Glomerular visceral epithelial cell (primary cell): ENCODE results near the gene HEPN1.

Experiments used
- DNase-seq: peaks from one replicate; pipeline ENCODE4 v3.0.0-alpha.2; 2016; ENCODE audit errors: extremely low spot score

HEPN1 gene

DNA sequence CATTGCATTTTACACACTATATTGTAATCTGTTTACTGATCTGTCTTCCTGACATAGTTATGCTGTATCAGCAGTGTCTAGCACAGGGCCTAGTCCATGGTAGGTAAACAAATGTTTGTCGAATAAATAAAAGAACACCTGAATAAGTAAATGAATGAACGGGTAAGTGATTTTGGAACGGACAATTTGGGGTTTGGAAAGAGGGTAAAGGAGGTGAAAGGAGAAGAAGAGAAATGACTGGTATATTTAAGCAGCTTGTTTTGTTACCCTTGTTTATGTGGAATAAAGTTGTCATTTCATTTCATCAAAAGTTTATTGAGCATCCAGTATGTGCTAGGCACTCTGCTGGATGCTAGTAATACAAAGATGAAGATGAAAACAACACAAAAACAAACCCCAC lies at the start of gene HEPN1:
TSS of gene HEPN1 (plus strand) at position 301 of the 400 bp plus-strand sequence.
- no peak for DNase-seq

DNA sequence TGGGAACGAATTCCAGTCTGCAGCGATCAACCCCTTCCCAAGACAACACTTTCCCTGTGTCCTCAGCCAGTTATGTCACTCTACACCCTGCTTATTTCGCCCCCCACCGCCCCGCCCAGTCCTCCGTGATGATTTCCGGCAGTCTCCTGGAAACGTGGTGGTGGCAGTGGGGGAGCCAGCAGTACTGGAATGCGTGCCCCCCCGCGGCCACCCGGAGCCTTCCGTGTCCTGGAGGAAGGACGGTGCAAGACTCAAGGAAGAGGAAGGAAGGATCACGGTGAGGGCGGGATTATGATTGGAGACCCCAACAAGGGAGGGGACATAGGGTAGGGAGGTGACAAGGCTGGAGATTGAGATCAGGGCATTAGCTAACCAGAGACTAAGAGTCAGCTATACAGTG lies 49.7 kb upstream of the HEPN1 start:
- no peak for DNase-seq

DNA sequence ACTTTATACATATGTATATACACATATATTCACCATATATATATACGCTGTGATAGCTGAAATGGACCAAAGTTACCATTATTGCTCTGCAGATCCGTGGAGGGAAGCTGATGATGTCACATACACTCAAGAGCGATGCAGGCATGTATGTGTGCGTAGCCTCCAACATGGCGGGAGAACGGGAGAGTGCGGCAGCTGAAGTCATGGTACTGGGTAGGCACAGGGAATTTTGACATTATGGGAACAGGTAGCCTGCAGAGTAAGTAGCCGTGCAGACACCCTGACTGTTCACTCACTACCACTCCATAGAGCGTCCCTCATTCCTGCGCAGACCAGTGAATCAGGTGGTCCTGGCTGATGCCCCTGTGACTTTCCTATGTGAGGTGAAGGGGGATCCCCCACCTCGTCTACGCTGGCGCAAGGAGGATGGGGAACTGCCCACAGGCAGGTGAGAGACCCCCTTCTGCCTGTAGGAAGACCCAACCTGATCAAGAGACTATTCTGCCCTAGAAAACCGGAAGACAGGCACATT lies 49.1 kb upstream of the HEPN1 start:
- no peak for DNase-seq

DNA sequence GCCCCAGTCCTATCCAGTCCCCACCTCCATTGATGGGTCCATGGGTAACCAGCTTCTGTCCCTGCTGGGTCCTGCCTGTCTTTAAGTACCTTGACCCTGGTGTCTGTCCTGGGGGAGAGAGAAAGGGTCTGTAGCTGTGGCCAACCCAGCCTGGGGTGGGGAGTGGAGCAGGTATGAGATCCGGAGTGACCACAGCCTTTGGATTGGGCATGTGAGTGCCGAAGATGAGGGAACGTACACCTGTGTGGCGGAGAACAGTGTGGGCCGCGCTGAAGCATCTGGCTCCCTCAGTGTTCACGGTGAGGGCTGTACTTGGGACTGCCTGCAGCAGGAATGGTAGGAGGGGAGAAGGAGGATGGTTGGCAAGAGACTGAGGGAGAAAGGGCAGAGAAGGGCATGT lies 48.6 kb upstream of the HEPN1 start:
- no peak for DNase-seq

DNA sequence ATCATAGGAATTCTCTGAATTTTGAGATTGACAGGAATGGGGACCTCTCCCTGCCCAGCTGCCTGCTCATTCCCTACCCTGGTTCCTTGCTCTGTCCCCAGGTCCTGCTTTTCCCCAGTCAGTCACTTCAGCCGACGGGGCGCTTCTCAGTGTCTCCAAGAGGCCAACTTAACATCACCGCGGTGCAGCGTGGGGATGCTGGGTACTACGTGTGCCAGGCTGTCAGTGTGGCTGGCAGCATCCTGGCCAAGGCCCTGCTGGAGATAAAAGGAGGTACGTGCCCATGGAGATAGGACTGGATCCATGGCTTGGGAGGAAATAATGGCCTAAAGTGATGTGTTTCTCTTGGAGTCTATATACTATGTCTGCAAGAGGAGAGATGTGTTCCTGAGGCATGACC lies 46.8 kb upstream of the HEPN1 start:
- no peak for DNase-seq

DNA sequence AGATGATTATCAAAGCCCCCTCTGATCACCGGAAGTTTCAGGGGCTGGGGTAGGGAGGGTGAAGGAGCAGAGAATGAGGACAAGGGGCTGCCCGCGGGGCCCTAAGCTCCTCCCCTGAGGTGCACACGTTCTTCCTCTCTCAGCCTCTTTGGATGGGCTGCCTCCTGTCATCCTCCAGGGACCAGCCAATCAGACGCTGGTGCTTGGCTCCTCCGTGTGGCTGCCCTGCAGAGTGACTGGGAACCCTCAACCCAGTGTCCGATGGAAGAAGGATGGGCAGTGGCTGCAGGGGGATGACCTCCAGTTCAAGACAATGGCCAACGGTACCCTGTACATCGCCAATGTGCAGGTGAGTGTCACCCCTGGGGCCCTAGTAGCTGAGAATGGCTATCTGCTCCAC lies 46.3 kb upstream of the HEPN1 start:
- no peak for DNase-seq

DNA sequence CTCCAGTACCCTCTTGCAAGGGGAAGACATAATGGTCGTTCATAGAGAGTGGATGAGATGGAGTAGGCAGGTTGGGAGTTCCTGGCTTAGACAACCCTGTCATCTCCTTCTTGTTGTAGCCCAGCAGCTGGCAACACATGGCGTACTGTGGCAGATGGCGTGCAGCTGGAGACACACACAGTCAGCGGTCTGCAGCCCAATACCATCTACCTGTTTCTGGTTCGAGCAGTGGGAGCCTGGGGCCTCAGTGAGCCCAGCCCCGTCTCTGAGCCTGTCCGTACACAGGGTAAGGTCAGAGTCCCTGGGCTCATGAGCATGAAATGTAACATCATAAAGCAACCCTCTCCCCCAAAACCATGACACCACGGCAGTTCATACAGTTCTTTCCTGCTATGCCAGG lies 45.1 kb upstream of the HEPN1 start:
- DNase-seq: no peak

DNA sequence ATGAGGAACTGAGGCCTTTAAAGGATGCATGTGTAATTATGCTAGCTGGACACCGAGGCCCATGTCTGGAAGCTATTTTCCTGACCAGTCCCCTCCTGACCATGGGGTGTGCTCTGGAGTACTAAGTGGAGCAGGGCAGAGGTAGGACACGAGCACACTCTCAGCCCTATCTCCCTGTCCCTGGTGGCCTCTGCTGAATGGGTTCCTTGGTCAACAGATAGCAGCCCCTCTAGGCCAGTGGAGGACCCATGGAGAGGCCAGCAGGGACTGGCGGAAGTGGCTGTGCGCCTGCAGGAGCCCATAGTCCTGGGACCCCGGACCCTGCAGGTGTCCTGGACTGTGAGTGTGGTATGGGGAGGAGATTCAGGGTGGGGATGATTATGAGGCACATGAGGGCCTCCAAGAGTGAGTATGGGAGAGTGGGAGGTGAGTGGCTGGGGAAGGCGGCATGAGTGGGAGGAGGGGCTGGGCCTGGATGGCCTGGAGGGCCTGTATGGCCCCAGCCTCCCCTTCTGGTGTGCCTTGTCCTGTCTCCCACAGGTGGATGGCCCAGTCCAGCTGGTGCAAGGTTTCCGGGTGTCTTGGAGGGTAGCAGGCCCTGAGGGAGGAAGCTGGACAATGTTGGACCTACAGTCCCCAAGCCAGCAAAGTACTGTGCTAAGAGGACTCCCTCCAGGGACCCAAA lies 44.3 kb upstream of the HEPN1 start:
- no peak for DNase-seq

DNA sequence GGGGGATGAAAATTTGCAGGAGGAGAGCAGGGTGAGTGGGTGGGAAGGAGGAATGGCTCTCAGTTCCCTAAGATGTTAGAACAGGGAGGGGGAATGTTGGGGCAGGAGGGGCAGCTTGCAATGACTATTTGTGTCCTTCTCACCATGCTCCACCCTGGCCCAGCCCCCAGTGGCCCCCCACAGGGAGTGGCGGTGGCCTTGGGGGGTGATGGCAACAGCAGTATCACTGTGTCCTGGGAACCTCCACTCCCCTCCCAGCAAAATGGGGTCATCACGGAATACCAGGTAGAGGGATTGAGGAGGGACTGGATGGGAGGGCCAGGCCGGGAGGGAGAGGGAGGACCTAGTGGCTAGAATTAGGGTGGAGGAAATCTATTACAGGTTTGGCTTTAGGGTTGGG lies 43.6 kb upstream of the HEPN1 start:
- no peak for DNase-seq

DNA sequence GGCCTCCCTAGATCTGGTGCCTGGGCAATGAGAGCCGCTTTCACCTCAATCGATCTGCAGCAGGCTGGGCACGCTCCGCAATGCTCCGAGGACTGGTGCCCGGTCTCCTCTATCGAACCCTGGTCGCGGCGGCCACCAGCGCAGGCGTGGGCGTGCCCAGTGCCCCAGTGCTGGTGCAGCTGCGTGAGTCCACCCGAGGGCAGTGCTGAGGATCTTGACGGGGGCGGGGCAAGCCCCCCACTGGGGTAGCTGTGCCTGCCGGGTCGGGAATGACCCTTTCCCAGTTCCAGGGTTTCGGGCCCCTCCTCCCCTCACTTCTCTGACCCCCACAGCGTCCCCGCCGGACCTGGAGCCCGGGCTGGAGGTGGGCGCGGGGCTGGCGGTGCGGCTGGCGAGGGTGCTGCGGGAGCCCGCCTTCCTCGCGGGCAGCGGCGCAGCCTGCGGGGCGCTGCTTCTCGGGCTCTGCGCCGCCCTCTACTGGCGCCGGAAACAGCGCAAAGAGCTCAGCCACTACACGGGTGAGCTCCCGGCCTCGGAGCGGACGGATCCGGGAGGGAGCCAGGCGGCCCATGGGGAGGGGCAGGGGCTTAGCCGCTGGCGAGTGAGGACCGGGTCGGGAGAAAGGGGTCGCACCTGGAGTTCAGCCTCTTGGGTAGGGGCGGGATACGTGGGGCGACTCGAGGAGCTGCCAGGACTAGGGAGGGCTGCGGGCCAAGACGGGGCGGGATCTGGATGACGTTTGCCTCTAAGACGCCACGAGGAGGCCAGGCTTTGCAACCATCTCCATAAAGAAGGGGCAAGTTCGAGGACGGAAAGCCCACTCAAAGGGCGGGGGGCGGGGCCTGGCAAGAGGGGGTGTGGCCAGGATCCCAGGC lies 42.9 kb upstream of the HEPN1 start:
- DNase-seq: peak; percentile 92

DNA sequence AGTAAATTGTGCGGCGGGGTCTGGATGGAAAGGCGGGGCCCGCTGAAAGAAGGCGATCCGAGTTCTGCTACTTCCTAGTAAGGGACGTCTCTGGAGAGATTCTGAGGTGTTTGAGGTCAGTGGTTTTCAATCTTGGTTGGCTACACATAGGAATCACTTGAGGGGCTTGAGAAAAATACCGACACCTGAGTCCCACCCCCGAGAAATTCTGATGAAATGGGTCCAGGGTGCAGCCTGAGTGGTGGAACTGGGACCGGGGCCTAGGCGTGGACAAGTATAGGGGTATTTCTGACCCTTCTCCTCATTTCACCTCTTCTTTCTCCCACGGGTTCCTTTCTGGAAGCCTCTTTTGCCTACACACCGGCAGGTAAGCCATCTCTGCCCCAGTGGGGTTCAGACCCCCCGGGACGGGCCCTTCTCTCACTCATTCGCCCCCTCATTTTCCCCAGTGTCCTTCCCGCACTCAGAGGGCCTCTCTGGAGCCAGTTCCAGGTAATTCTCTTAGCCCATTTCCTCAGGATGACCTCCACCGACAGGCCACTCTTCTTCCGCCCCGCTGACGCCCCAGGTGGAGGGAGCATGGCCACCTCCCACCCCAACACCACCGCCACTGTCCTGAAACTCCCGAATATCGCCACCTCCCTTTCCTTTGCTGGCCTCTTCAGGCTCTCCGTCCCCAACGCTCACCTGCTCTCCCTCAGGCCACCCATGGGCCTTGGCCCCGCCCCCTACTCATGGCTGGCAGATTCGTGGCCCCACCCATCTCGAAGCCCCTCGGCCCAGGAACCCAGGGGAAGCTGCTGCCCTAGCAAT lies 42.0 kb upstream of the HEPN1 start:
- DNase-seq: no peak

DNA sequence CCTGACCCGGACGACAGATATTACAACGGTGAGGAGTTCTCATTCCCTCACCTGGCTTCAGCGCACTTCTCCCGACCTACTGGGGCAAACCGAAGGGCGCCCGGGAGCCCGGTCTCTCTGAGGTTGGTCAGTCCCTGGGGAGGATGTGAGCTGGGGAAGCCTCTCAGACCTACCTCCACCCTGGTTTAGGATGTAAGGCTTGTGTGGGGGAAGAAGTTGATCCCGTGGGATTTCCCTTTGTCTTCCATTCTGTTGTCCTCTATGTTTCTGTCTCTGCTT lies 41.5 kb upstream of the HEPN1 start:
- no peak for DNase-seq

DNA sequence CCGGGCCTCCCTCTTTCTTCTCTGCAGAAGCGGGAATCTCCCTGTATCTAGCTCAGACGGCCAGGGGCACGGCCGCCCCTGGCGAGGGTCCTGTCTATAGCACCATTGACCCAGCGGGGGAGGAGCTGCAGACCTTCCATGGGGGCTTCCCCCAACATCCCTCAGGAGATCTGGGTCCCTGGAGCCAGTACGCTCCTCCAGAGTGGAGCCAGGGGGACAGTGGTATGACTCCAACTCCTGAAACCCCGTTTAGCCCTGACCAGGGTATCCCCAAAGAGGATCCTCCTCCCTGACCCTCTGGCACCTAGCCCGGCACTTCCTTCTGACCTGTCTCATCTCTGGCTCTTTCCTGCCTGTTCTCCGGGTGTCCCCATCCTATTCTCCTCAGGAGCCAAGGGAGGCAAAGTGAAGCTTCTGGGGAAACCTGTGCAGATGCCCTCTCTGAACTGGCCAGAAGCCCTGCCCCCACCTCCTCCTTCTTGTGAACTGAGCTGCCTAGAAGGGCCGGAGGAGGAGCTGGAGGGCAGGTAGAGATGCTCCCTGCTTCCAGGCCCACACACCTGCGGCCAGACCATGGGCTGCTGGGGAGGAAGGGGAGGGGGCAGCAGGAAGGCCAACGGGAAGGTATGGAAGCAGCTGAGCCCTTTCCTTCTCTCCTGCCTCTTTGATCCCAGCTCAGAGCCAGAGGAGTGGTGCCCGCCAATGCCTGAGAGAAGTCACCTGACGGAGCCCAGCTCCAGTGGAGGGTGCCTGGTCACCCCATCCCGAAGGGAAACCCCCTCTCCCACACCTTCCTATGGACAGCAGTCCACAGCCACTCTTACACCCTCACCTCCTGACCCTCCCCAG lies 40.9 kb upstream of the HEPN1 start:
- no peak for DNase-seq

DNA sequence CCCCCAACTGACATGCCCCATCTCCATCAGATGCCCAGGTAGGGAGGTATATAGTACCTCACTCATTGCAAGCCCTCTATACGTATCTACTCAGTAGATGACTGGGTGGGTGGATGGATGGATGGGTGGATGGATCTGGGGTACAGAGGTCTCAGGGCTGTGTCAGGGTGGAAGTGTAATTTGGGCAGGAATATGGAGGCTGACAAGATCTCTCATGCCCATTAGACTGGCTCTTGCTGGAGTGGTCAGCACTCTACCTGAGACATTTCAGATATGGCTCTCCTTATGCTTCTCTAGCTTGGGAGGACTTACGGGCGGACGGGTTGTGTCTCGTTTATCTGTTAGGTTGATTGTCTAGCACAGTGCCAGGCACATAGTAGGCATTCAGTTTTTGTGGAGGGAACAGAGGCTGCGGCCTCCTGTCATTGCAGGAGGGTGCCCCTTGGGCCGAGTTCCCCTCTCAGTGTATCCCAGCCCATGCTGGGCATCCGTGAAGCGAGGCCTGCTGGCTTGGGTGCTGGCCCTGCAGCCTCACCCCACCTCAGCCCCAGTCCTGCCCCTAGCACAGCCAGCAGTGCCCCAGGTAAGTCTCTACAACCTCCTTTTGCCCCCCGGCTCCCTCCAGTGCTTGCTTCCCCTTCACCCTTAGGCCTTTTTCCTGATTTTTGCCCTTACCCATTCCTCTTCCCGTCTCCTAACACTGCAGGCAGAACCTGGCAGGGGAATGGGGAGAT lies 40.1 kb upstream of the HEPN1 start:
- no peak for DNase-seq

DNA sequence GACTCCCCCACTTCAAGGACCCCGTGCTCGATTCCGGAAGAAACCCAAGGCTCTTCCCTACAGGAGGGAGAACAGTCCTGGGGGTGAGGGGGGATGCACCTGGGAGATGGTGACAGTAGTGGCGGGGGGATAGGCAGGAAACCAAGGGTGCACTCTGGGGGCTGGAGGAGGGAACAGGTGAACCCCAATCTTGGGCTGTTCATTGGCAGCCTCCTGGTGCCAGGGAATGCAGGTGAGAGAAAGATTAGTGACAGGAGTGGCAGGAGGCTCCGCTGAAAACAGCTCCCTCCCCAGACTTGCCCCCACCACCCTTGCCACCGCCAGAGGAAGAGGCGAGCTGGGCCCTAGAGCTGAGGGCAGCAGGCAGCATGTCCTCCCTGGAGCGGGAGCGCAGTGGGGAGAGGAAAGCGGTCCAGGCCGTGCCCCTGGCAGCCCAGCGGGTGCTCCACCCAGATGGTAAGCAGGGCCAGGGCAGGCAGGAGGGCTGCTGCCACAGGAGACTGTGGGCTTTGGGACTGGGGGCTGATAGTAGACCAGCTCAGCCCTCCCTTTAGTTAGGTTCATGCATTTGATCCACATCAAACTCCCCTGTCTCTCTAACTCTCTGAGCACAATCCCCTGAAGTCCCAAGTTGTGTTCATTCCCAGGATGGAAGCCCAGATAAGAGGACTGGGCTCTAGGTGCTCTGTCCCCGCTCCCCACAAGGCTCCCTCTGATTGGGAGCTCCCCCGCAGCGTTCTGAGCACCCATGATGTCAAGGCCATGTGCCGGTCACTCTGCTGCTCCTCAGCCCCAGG lies 39.4 kb upstream of the HEPN1 start:
- no peak for DNase-seq

DNA sequence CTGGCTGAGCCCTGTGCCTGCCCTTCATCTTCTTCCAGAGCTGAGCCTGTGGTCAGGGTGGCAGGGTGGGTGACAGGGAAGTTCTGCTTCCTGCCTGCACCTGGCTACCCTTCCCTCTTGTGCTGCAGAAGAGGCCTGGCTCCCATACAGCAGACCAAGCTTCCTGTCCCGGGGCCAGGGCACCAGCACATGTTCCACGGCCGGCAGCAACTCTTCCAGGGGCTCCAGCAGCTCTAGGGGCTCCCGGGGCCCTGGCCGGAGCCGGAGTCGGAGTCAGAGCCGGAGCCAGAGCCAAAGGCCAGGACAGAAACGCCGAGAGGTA lies 38.8 kb upstream of the HEPN1 start:
- no peak for DNase-seq

DNA sequence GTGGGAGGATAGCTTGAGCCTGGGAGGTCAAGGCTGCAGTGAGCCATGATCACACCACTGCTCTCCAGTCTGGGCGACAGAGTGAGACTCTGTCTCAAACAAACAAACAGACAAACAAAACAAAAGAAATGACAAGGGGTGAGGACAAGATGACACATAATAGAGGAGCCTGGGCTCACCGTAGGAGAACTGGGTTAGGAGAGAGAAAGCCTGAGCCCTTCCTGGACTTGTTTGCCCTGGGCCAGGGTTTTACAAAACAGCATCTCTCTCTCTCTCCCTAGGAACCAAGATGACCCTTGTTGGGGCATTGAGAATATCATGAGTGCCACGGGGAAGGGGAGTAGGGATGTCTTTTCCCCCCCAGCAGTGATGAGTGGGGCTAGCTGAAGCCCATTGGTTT lies 38.1 kb upstream of the HEPN1 start:
- no peak for DNase-seq

DNA sequence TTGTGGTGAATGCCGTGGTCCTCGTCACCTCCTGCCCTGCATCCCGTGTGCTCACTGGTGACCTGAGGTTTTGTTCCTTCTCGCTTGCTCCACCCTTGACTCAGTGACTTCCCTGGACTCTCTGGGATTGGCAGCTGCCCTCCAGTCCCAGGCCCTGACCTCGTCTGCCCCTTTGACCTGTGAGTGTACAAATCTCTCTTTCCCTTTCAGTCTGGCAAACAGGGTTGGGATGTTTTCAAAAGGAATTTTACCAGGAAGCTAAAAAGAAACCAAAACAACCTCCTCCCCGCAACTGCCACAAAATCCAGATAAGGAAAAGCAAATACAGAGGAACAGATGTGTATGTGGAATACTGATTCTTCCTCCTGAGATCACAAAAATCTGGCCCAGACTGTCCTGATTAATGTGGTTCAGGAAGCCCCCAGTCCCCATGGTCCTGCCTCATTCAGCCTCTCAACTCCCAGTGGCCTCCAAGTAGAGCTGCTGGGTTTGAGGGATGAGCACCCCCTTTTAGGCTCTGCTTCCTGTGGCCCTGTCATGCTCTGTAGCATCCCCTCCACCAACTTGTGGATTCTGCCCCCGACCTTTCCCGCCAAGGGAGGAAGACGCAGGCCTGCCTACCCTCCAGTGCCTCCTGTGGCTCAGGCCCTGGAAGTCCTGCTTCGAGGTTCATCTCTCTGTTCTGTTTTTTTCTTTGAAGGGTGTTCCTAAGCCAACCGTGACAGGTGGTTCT lies 36.5 kb upstream of the HEPN1 start:
- no peak for DNase-seq

DNA sequence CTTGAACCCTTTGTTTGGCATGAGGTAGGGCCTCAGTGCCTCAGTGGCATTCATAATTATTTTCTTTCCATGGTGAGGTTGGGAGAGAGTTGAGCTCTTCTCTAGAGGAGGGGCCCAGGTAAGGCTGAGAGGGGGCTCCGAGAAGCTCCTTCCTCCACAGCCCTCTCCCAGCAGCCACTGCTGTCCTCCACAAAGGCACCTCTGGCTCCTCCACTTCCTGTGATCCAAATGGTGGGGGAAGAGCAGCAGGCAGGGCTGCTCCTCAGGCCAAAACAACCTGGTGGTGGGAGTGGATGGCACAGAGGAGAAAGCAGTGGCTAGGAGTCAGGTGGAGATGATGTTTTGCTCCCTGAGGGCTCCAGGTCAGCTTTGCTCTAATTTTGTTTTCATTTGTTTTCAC lies 34.7 kb upstream of the HEPN1 start:
- DNase-seq: no peak
